GM20000 (cell line): ENCODE measurements around the gene FAM78B.

Source experiments
- DNase-seq: peaks from one replicate; pipeline ENCODE4 v3.0.0; 2012; ENCODE audit warnings: low spot score
- CTCF ChIP-seq: IDR thresholded peaks from 2 replicates; pipeline ENCODE4 v1.5.1; 2012; ENCODE audit warnings: mild to moderate bottlenecking, control low read depth; ENCODE audit errors: extremely low read depth, missing control alignments

FAM78B gene

GRCh38 chr1:166136222-166136621, 30.6 kb downstream of the FAM78B start:
- TF ChIP-seq CTCF: no peak
- DNase-seq: no peak

GRCh38 chr1:166133857-166134256, 32.9 kb downstream of the FAM78B start:
- no peak for TF ChIP-seq CTCF
- peak; percentile 18 for DNase-seq

- peak; percentile 49 for TF ChIP-seq CTCF
- peak; percentile 17 for DNase-seq
Measured at GRCh38 chr1:166133276-166133841, 33.4 kb downstream of the FAM78B start.

GRCh38 chr1:166132496-166132895, 34.3 kb downstream of the FAM78B start:
- DNase-seq: no peak
- TF ChIP-seq CTCF: no peak

GRCh38 chr1:166129006-166129405, 37.8 kb downstream of the FAM78B start:
- no peak for TF ChIP-seq CTCF
- DNase-seq: no peak

- no peak for DNase-seq
- no peak for TF ChIP-seq CTCF
Measured at GRCh38 chr1:166128195-166128594, 38.6 kb downstream of the FAM78B start.

- no peak for DNase-seq
- no peak for TF ChIP-seq CTCF
Measured at GRCh38 chr1:166127003-166127402, 39.8 kb downstream of the FAM78B start.
